Fibroblast of peridontal ligament (primary cell): ENCODE measurements around the gene HECW1.

Source experiments
- DNase-seq: peaks from one replicate; pipeline ENCODE4 v3.0.0-alpha.2; 2010; ENCODE audit errors: extremely low read depth

The HECW1 gene

DNA sequence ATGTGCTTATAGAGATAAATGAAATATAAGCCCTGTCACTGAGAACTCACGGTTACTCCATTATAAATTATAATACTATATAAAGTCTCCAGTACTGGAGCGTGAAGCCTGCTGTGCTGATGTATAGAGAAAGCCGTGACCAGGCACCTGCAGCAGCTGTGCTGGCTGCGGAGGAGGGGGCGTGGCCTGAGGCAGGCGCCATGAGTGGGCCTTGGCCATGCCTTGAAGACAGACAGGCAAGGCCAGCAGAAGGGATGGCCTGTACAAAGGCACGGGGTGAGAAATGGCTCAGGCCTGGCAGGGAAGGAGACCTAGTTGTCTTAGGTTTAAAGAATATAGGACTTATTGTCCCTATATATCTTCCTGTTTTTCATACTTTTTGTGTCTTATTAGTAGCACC, 251.9 kb downstream of the HECW1 start:
- no peak for DNase-seq

DNA sequence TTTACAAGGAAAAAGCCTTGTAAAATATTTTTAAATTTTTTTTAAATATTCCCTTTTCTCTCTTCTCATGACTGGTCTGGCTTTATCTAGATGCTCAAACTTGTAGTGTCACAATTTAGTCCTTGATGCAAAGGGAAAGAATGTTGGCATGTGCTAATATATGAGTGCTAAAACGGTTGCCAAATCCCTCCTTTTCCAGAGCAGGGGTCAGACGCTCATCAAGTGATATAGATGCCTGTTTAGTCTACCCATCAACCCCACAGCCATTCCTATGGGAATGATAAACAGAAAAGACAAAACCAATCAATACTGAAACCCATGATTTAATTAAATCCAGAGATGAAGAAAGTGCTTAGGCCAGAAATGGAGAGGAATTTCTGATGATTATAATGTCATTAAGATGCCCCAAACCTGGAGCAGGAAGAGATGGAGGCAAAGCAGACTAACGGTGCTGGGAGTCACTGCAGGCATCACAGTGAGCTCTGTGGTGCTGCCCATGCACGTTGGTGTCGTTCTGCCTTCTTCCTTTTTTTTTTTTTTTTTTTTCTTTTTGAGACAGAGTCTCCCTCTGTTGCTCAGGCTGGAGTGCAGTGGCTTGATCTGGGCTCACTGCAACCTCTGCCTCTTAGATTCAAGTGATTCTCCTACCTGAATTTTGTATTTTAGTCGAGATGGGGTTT, 260.4 kb downstream of the HECW1 start:
- peak; percentile 24 for DNase-seq

DNA sequence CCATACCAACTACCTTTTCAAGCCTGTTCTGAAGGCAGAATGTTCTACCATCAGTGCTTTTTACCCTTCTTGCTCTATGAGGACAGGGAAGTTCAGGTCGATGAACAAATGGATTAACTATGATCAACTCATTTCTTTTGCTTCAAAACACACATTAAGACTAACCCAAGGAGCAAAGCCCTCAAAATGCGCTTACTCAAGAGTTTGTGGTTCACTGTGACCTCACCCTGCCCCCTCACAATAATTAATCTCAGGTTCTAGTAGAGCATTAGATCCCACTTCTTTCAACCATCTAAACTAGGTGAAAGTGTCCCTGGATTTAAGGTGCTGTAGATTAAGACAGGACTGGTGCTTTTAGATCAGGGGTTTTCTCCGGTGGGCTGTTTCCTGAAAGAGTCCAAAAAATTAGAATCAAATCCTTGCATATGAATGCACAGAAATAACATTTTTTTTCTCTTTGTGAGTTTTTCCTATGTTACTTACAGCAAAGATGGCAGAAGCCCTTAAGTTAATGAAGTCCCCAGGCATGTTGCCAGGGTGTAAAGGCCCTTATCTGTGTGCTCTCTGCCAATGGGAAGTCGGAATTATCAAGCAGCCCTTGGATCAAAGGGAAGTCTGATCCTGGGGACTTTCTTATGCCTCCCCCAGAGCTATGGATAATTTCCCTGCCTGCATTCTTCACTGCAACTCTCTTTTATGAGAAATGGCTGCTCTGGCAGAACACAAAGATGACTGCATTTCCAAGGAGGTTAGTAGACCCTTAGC, 264.9 kb downstream of the HECW1 start:
- no peak for DNase-seq

DNA sequence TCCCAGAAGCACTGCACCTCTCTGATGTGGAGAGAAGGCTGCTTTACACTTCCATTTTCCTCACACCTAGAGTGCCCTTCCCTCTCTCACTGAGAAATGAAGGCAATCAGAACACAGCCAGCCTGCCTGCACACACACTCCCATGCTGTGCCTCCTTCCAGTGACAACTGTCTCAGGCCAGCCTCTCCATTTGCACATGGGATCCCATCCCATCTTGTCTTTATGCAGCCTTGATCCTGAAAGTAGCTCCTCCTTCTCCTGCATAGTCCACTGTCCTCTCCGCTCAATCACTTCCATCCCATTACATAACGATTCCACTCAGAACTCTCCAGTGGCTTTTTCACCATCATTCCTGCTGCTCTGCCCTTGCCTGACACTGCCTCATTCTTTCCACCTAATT, 266.8 kb downstream of the HECW1 start:
- DNase-seq, result no peak

DNA sequence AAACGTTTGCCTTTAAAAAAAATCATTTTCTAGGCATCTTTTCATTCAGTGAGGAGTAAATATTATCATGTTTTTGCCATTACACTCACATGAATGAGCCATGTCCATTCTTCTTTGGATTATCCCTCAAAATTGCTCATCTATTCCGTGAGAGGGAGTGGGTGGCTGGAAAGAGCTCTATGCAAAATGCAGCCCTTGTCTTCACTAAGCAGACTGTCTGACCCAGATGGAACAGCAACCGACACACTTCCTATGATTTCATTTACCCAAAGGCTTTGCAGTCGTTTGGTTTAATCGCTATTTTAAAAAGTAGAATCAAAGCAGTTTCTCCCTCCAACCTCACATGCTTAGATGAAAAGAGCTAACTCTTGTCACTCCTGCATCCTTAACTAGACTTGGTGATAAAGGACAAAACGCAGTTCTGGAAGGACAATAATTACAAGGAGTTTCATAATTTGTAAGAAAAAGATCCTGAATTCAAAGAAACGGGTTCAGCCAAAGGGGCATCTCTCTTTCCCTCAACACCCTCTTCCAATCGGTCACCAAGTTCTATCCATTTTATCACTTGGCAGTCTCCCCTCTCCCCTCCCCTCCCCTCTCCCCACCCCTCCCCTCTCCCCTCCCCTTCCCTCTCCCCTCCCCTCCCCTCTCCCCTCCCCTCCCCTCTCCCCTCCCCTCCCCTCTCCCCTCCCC, 272.3 kb downstream of the HECW1 start:
- no peak for DNase-seq

DNA sequence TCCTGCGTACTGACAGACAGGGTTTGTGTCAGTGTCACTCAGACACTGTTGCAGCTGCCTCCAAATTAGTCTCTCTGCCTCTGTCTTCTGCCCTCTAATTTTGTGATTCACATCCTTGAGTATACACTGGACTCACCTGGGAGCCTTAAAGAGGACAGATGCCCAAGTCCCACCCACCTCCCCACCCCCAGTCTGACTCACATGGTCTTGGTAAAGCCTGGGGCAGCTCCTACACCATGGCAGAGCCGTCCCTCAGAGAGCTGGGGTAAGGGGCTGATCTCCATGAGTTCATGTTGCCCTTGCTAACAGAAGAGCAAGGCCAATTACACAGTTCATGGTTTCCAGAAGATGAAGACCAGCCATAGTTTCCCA, 272.8 kb downstream of the HECW1 start:
- DNase-seq, result no peak

DNA sequence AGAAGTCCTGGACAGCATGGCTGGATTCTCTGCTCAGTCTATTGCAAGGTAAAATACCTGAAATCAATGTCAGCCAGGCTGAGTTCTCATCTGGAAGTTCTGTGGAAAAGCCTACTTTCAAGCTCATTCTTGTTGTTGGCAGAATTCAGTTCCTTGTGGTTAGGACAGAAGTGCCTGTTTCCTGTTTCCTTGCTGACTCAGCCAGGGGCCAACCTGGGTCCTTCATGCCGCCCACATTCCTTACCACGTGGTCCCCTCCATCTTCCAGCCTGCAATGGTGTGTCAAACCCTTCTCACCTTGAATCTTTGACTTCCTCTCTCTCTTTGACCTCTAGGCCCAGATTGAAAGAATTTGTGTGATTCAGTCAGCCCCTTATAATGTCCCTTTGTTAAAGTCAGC, 273.4 kb downstream of the HECW1 start:
- no peak for DNase-seq

DNA sequence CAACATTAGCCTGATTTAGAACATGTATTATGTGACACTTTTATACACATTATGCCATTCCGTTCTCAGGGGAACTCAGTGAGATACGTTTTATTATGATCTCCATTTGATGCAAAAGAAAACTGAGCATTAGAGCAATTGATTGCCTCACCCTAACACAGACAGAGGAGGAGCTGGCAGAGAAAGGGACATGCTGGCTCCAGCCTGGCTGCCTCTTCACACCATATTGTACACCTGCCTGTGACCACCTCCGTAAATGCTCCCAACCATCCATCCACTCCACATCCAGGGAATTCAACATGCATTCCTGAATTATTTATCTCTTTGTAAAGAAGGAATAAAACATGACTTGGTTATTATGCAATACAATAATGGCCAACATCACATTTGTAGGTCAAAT, 275.5 kb downstream of the HECW1 start:
- no peak for DNase-seq

DNA sequence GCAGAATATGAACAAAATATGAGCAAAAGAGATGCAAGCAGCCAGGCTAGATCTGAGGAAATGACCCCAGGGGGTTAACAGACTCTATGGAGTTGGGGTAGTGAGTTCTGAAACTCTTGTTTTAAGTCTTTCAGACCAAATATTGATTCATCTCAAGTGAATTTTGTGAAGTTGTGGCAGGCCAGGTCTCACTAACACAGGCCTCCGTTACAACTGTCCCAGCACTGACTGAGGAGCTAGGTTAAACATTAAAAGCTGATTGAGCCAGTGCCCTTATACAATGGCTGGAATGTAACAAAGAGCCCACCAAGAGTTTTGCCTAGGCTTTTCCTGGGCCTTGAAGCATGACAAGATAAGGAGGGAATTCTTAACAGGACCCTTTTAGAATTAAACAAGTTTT, 278.1 kb downstream of the HECW1 start:
- DNase-seq, result no peak

DNA sequence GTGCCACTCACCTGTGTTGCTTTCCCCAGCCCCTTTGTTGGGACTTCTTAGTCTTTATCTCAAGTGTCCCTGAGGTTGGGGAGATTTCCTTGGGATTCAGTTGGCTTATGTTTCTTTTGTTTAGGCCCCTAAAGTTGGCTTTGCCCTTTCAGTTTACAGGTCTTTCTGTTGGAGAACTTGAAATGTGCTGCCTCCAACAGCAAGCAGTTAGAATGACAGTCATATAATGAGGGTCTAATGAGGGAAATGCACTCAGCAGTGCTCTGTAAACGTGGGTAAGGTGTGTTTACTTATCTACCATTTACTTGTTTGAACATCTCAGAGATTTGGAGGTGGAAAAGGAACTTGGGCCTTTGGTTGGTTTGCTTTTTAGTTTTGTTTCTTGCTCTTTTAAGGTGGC, 279.1 kb downstream of the HECW1 start:
- no peak for DNase-seq

DNA sequence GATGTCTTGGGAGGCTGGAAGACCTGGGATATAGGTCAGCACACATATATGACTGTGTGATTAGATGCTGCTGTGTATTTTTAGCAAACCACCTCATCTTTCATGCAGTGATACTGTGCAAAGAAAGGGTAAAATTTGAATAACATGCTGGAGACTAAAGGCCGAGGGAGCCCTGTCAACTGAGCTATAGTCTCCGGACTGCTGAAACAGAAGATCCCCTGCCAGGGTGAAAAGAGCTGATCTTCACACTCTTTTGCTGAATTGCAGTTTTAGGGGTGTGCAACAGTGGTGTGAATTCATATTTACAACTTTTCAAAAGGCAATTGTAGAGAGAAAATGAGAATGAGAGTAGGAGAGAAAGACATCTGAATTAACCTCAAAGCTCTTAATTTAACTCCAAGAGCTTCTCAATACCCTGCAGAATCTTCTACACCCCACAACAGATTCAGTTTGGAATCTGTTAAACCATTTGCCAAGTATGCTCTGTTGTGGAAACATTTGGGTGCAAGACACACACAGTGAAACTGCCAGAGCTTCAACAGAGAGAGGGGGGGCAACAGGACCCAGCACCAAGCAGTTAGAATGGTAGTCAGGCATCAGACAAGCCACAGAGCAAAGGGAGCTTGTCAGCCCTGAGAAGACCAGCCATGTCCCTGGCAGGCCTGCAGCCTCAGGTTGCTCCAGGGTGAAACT, 280.3 kb downstream of the HECW1 start:
- no peak for DNase-seq

DNA sequence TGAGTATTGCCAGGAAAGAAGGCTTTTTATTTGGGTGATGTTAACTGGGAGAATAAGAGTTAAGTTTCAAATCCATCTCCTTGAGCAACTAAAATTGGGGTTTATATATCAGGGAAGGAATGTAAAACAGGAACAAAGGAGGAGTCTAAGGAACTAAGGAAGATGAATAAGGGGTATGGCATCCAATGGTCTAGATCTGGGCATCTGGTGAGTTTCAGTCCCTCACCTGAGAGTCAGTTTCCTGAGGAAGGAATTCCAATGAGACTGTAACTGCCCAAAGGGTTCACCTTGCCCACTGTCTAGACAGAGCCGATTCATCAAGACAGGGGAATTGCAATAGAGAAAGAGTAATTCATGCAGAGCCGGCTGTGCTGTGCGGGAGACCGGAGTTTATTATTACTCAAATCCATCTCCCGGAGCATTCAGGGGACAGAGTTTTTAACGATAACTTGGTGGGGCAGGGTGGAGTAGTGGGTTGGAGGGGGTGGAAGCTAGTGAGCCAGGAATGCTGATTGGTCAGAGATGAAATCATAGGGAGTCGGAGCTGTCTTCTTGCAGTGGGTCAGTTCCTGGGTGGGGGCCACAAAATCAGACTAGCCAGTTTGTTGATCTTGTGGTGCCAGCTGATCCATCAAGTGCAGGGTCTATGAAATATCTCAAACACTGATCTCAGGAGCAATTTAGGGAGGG, 282.1 kb downstream of the HECW1 start:
- no peak for DNase-seq

DNA sequence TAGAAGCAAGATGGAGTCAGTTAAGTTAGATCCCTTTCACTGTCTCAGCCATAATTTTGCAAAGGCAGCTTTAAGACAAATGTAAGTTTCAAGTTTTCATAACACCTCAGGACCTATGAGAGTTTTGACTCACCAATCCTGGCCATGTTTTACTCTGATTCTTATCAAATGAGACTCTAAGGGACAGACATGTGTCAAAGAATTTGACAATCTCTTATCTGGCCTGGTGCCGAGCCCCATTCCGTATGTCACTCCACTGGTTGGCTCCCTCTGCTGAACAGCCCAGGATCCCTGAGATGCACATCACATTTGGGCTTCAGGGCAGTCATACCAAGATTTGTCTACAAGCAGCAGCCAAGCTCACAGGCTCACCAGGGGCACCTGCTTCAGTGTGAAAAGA, 282.9 kb downstream of the HECW1 start:
- no peak for DNase-seq

DNA sequence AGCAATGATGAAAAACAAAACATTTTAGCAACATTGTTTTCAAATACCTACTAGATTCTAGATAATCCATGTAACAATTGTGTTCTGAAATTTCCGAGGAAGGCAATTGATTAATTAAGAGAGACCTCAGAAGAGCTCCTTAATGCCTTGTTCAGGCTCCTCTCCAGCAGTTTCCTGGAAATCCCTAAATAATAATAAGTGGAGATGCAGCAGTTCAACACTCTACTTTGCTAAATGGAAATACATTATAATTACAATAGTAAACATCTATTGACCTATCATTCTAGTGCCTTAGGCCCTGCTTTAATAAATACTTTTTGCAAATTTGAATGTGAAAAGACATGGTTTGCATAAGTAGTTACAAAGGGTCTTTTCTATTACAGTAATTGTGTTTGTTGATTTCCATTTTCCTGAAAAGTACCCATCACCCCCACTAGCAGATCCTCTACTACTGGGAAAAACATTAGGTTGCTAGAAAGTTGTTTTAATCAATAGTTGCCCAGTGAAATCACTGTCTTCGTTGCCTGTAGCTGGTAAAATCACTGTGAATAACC, 283.8 kb downstream of the HECW1 start:
- DNase-seq, result no peak

DNA sequence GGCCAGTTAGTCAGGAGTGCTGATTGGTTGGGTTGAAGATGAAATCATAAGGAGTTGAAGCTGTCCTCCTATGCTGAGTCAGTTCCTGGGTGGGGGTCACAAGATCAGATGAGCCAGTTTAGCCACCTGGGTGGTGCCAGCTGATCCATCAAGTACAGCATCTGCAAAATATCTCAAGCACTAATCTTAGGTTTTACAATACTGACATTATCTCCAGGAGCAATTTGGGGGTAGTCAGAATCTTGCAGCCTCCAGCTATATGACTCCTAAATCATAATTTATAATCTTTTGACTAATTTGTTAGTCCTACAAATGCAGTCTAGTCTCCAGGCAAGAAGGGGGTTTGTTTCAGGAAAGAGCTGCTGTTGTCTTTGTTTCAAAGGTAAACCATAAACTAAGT, 286.4 kb downstream of the HECW1 start:
- DNase-seq, result no peak

DNA sequence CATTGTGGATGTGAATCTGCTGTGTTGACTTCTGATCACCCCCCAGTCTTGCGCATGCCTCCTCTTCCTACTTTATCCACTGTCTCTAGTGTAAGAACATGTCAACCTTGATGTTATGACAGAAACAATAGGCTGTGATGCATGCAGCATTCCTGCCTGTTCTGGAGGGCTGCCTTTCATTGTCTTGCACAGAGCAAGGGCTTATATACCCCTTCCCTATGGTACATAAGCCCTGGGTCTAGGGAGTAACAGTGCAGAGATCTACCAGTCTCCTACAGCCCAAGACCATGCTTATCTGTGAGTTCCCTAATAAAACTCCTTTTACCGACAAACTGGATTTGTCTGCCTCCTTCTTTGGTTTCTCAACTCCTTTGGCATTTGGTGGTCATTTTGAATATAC, 293.5 kb downstream of the HECW1 start:
- DNase-seq, result no peak

DNA sequence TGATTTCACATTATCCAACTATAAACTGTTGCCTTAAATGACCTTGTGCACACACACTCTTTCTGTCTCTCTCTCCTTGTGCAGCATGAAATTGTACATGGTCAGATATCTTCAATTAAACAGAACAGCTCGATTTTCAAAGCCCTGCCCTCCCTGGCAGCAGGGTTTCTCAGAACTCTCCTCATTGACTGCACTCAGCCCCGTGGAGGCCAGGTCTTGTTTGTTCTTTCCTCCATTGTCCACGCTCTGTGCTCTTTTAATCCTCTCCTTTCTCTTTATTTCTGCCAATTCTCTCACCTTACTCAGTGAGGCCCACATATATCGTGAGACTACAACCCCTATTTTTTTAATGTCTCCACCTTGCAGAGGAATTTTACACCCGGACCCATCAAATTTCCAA, 294.5 kb downstream of the HECW1 start:
- DNase-seq, result no peak

DNA sequence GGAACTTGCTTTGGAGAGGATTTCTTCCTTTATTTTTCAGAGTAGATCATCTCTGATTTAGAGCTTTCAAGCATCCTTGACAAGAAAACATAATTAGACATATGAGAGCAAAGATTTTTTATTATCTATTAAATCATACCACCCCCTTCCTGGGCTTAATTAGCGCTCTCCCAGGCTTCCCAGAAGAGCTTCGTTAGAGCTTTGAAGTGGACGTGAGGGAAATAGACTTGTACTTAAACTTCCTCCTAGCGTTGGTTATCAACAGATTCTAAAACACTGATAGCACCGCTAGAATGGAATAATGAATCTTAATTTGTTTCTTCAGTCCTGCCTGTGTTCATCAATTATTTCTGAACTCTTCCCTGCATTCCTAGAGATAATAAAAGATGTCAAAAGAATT, 296.5 kb downstream of the HECW1 start:
- DNase-seq, result no peak

DNA sequence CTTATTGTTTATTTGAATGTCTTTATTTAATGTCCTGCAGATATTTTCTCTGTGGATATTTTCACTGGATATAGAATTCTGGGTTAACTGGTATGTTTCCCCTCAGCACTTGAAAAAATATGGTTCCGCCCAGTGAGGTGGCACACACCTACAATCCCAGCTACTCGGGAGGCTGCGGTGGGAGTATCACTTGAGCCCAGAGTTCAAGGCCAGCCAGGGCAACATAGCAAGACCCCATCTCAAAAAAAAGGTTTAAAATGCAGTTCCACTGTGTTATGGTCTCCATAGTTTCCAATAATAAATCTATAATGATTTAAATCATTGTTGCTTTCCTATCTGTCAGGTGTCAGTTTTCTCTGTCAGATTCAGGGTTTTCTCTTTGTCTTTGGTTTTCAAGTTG, 305.0 kb downstream of the HECW1 start:
- no peak for DNase-seq

DNA sequence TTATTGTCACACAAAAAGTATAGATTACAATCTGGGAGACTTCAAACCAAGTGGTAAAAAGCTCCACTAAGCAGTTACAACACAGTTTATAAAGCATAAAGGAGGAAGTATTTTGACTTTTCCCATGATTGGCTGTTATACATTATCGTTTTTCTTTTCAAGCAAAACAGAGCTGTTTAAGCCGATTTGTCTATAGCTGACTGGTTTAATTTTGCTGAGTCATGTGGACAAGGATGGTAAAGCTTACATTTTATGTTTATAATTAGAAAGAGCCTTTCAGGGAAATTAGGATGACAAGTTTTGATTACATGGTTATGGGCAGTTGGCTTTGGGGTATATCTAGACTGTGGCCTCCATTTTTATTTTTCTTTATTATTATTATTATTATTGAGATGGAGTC, 318.0 kb downstream of the HECW1 start:
- DNase-seq, result peak; percentile 54

DNA sequence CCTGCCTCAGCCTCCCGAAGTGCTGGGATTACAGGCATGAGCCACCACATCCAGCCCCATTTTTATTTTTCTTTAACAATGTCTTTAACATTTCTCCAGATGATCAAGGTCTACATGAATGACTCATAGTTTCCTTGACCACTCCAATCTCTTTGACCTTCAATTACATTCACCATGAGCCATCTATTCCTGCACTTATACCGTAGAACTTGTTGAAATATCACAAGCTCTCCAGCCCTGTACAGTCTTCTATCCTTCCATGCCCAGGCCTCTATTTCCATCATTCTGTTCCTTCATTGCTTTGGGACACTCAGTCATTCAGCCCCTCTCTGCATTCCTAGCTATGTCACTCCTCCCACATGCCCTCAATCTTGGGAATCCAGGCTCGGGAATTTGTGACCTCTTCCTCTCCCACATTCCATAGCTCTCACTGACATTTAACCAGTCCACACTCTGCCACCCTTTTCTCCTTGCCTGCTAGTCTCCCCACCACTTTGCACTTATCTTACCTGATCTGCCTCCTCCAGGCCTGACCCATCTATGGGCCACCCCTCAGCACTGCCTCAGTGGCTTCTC, 318.7 kb downstream of the HECW1 start:
- peak; percentile 22 for DNase-seq
